AG04449 (cell line): ENCODE results near the gene SKI.
"Not testable (repeated sequence)": the region's sequence is repeated elsewhere in the genome, so short reads cannot be mapped to it uniquely, and the experiment has no call there.

Source experiments
- CTCF ChIA-PET: fragments of 350-600 bp; formaldehyde crosslinking; extraction: SDS; loops from one replicate; lab custom pipeline; 2021; ENCODE audit warnings: antibody characterized with exemption; lab: Yijun Ruan, JAX
- POLR2A ChIA-PET: fragments of 400-600, 350-600 bp; formaldehyde crosslinking; extraction: SDS; loops from one replicate; lab custom pipeline; 2020; ENCODE audit warnings: antibody characterized with exemption, inconsistent platforms; lab: Yijun Ruan, JAX
- DNase-seq: peaks from one replicate; pipeline ENCODE4 v3.0.0-alpha.2; 2010; ENCODE audit warnings: low read depth, low spot score
- H3K4me3 ChIP-seq: 2 replicates; pipeline ENCODE4 v1.5.1; 2011; ENCODE audit warnings: low read depth, mild to moderate bottlenecking, control low read depth, low read length
- TF ChIP-seq, protein P1 (sequence below): IDR thresholded peaks from one replicate; pipeline ENCODE4 v1.5.1; 2011; ENCODE audit warnings: mild to moderate bottlenecking, moderate library complexity, low read length, control low read depth, inconsistent platforms; ENCODE audit not compliant: insufficient read depth; ENCODE audit errors: missing control alignments

The SKI gene

DNA sequence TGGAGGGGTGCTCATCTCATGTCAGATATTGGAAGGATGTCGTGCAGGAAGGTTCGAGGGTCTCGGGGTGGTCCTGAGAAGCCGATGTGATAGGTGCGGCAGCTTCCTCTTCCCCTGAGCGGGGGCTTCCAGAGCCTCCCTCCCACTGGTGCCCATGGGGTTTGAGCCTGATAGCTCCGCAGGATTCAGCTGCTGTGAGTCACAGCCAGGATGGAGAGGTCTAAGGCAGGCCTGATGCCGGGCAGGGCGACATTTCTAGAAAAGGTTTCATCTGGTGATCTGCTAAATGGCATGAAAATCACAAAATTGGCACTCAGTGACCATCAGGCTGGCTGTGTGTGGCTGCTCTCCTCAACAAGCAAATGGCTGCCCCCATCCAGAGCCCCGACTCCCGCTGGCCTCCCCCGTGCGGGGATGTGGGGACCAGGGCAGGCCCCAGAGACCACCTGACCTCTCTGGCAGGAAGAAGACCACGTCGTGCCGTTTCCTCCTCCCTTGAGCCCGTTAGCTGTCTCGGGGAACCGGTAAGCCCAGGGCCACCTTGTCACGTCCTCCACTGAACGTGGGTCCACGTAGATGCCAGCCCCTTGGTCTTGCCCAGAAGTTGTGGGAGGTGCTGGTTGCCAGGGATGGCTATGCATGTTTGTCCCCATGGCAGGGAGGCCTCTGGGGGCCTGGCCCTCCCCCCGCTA, 66.1 kb downstream of the SKI start:
- TF ChIP-seq, protein P1, sequence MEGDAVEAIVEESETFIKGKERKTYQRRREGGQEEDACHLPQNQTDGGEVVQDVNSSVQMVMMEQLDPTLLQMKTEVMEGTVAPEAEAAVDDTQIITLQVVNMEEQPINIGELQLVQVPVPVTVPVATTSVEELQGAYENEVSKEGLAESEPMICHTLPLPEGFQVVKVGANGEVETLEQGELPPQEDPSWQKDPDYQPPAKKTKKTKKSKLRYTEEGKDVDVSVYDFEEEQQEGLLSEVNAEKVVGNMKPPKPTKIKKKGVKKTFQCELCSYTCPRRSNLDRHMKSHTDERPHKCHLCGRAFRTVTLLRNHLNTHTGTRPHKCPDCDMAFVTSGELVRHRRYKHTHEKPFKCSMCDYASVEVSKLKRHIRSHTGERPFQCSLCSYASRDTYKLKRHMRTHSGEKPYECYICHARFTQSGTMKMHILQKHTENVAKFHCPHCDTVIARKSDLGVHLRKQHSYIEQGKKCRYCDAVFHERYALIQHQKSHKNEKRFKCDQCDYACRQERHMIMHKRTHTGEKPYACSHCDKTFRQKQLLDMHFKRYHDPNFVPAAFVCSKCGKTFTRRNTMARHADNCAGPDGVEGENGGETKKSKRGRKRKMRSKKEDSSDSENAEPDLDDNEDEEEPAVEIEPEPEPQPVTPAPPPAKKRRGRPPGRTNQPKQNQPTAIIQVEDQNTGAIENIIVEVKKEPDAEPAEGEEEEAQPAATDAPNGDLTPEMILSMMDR, result no peak
- H3K4me3 ChIP-seq, result no peak overlapping the region
- DNase-seq, result no peak
- CTCF ChIA-PET, result interaction anchor here (0.9 to 1.4 kb wide), 2 partner anchors 19 to 119 kb away, joined by 3 to 5 read pairs; no protein-coding TSS in a partner anchor
- POLR2A ChIA-PET, result no interaction called here

GRCh38 chr1:2294725-2295078, 66.6 kb downstream of the SKI start:
- DNase-seq, result no peak
- no peak overlapping the region for H3K4me3 ChIP-seq
- POLR2A ChIA-PET, result no interaction called here
- CTCF ChIA-PET, result interaction anchor here (0.9 to 1.4 kb wide), 2 partner anchors 19 to 120 kb away, joined by 3 to 5 read pairs; no protein-coding TSS in a partner anchor
- TF ChIP-seq, protein P1, result no peak

GRCh38 chr1:2295526-2295925, 67.4 kb downstream of the SKI start:
- TF ChIP-seq, protein P1, result no peak
- no peak overlapping the region for H3K4me3 ChIP-seq
- CTCF ChIA-PET, result interaction anchor here (0.7 to 1.3 kb wide), 2 partner anchors 20 to 86 kb away, joined by 3 to 4 read pairs; no protein-coding TSS in a partner anchor
- POLR2A ChIA-PET, result no interaction called here
- no peak for DNase-seq

- DNase-seq, H3K4me3 ChIP-seq: not testable (repeated sequence)
- ChIA-PET CTCF (interaction anchor here (0.7 to 1.3 kb wide), 2 partner anchors 20 to 86 kb away, joined by 3 to 4 read pairs; no protein-coding TSS in a partner anchor), POLR2A (interaction anchor here (0.7 kb wide), 2 partner anchors 20 to 68 kb away, joined by 3 to 6 read pairs; no protein-coding TSS in a partner anchor)
Observed at GRCh38 chr1:2296211-2296610, 68.1 kb downstream of the SKI start.

DNA sequence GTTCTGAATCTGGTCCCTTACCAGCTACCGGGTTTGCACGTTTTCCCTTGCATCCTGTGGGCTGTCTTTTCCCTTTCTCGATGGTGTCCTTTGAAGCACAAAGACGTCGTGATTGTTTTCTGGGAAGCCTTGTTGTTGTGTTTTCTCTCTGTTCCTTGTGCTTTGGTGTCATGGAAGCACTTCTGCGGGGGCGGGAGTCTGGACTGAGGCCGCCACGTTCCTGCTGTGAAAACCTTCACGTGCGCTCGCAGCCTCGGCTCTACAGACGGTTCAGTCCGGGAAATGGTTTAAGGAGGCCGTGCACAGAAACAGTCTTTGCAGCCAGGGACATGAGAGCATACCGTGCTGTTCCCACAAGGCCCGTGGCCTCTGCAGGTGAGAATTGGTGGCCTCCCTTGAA, 68.5 kb downstream of the SKI start:
- TF ChIP-seq, protein P1, result no peak
- POLR2A ChIA-PET, result interaction anchor here (0.7 kb wide), 2 partner anchors 19 to 67 kb away, joined by 3 to 6 read pairs; no protein-coding TSS in a partner anchor
- CTCF ChIA-PET, result interaction anchor here (1.3 kb wide), 1 partner anchor 85 kb away, joined by 4 read pairs; no protein-coding TSS in a partner anchor
- DNase-seq, result no peak
- no peak overlapping the region for H3K4me3 ChIP-seq

- TF ChIP-seq, protein P1, result no peak
- POLR2A ChIA-PET, result interaction anchor here (1.4 kb wide), 1 partner anchor 14 kb away, joined by 4 read pairs; no protein-coding TSS in a partner anchor
- CTCF ChIA-PET, result interaction anchor here (2.6 kb wide), 1 partner anchor 18 kb away, joined by 12 read pairs; no protein-coding TSS in a partner anchor
- H3K4me3 ChIP-seq, result no peak overlapping the region
- no peak for DNase-seq
Observed at GRCh38 chr1:2297246-2298011, 69.3 kb downstream of the SKI start.
